HCEC 1CT (cell line): ENCODE measurements around the gene CEP85.
A peak's percentile ranks its signal among the peaks of the same experiment; 100 is the strongest.
"Not testable (repeated sequence)": the region's sequence is repeated elsewhere in the genome, so short reads cannot be mapped to it uniquely, and the experiment has no call there.

ENCODE experiments used
- DNase-seq: peaks from one replicate; pipeline ENCODE4 v3.0.0-alpha.2; 2017

CEP85 gene

DNA sequence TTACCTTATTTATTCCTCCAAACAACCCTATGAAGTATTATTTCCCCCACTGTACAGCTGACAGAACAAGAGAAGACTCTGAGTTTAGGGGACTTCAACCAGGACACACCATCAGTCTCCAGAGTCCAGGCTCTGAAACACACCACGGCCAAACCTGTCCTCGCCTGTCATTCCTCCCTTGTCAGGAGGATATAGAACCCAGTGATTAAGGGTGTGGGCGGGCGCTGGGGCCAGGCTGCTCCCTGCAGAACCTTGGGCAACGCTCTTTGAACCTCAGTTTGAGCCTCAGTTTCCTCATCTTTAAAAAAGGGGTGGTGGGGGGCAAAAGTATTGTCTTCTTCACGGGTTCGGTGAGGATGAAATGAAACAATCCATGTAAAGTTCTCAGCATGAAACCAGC is 9.4 kb upstream of the CEP85 start:
- no peak for DNase-seq

- no peak for DNase-seq
Measured at GRCh38 chr1:26225033-26225831, 8.8 kb upstream of the CEP85 start.

DNA sequence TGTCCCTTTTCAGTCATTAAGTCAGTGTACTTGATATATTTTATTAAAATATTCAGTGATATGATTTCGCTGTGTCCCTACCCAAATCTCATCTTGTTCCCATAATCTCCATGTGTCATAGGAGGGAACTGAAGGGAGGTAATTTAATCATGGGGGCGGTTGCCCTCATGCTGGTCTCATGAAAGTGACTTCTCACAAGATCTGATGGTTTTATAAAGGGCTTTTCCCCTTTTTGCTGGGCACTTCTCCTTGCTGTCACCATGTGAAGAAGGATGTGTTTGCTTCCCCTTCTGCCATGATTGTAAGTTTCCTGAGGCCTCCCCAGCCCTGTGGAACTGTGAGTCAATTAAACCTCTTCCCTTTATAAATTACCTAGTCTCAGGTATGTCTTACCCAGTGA is 3.3 kb upstream of the CEP85 start:
- not testable (repeated sequence) for DNase-seq

- DNase-seq, result peak; percentile 11
Measured at GRCh38 chr1:26234644-26235370, 807 bp downstream of the CEP85 start.

DNA sequence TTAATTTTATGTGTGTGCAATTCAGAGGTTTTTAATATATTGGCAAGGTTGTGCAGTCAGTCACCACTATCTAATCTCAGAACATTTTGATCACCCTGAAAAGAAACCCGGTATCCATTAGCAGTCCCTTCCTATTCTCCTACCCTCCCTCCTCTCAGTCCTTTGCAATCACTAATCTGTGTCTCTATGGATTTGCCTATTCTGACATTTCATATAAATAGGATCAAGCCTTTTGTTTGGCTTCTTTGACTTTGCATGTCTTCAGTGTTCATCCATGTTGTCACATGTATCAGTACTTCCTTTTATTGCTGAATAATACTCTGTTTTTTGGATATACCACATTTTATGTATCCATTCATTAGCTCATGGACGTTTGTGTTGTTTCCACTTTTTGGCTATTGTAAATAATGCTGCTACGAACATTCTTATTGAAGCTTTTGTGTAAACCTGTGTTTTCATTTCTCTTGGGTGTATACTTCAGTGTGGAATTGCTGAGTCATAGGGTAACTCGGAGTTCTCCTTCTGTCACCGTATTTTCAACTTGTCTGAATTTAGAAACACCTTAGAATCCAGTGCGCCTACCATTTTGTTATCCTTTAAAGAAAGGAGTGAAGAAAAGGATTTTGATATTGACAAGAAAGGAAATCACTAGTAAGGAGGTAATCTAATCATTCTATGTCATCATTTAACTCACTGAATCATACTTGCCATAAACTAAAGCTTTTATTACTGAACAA is 3.4 kb downstream of the CEP85 start:
- DNase-seq, result no peak

DNA sequence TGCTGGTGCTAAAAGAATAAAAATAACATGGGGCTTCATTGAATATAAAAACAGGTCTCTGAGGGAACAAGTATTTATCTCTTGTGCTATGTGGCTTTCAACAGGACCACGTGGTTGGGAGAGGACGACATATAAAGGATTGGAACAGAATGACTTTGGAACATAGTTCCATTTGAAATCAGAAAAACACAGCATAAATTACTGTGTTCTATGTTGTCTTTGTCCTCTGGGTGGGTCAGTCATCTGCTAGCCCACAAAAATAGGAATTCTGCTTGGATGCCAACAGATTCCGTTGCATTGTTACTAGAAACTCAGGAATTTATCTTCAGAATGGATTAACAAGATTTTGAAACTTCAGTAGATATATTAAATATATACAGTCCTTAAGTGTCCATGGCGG is 5.9 kb downstream of the CEP85 start:
- DNase-seq, result no peak

DNA sequence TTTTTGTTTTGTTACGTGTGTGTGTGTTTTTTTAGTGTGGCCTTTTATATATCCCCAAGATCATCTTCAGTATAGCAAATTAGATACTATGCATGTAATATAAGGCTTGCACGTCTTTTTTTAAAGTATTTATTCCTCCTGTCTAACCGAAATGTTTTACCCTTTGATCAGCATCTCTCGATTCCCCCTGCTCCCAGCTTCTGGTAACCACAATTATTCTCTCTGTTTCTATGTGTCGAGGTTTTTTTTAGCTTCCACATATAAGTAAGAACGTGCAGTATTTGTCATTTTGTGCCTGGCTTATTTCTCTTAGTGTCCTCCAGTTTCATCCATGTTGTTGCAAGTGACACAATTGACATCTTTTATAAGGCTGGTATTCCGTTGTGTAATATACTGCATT is 18.7 kb downstream of the CEP85 start:
- no peak for DNase-seq

DNA sequence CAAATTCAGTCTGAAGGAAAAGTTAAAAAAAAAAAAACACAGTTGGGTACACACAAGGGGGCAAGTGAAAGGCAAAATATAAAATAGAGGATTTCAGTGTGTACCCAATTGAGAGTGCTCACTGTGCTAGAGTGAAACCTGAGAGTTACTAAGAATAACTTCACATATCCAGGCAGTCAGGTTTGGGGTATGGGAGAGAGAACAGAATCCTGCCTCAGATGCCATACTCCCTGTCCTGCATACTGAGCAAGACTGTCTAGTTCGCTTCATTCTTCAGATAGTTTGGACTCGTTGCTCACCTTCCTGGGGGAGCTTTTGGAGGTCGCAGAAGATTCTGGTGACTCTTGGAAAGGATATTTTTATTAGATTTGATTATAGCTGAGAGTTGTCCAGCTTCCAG is 20.4 kb downstream of the CEP85 start:
- no peak for DNase-seq

- DNase-seq, result no peak
Measured at GRCh38 chr1:26257222-26257621, 23.2 kb downstream of the CEP85 start.

- no peak for DNase-seq
Measured at GRCh38 chr1:26259005-26259404, 25.0 kb downstream of the CEP85 start.

DNA sequence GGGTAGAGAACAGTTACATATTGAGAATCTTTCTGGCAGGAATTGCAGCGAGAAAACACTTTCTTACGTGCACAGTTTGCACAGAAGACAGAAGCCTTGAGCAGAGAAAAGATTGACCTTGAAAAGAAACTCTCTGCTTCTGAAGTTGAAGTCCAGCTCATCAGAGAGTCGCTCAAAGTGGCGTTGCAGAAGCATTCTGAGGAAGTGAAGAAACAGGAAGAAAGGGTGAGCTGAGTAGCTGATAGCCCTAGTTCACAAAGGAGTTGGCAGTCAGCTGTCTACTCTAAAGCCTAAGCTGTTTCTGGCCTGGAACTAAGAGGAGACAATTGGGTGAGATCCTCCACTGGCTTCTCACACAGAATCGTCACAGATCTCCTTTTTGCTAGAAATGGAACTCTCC is 25.6 kb downstream of the CEP85 start:
- no peak for DNase-seq

DNA sequence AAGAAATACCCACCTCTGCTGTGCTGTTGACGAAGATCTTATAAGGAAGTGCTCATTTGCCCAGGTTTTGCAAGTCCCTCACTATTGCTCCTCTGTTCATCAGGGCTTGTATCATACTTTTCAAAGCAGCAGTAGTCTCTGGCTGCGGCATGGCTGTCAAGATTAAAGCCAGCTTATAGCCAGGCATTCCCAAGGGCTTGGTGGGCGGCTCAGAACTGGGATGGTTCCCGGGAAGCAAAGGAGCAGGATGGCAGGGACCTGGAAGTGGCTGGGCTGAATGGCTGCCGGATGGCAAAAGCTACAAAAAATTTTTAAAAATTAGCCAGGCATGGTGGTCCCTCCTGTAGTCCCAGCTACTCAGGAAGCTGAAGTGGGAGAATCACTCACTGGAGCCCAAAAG is 29.2 kb downstream of the CEP85 start:
- no peak for DNase-seq

- DNase-seq, result no peak
Measured at GRCh38 chr1:26265405-26265804, 31.4 kb downstream of the CEP85 start.

GRCh38 chr1:26268290-26269197 is 34.5 kb downstream of the CEP85 start:
- no peak for DNase-seq

DNA sequence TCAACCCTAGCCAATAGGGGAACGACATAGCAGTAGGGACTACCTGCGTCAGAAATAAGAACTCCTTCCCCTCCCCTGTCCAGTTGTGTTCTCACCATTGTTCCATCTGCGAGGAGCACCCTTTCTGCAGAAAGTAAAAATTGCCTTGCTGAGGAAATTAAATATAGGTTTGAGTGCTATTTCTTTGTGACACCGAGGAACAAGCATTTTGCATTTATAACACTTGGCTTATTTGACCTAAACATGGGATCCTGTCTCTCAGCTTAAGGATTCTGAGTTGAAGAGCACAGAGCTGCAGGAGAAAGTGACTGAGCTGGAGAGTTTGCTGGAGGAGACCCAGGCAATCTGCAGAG is 35.2 kb downstream of the CEP85 start:
- no peak for DNase-seq

GRCh38 chr1:26274801-26275425 is 40.9 kb downstream of the CEP85 start:
- DNase-seq, result peak; percentile 74

- peak; percentile 88 for DNase-seq
Measured at GRCh38 chr1:26275580-26276431, 41.8 kb downstream of the CEP85 start.

DNA sequence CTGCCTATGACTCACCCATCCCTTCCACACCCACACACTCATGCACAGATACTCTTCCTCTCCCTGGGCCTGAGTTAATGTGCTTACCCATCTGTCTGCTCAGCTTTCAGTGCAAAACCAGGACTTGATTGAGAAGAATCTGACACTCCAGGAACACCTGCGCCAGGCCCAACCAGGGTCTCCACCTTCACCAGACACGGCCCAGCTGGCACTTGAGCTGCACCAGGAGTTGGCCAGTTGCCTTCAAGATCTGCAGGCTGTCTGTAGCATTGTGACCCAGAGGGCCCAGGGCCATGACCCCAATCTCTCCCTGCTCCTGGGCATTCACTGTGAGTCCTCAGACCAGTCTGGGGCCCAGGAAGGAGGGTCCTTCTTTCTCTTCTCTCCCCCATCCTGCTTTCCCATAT is 42.4 kb downstream of the CEP85 start:
- no peak for DNase-seq

DNA sequence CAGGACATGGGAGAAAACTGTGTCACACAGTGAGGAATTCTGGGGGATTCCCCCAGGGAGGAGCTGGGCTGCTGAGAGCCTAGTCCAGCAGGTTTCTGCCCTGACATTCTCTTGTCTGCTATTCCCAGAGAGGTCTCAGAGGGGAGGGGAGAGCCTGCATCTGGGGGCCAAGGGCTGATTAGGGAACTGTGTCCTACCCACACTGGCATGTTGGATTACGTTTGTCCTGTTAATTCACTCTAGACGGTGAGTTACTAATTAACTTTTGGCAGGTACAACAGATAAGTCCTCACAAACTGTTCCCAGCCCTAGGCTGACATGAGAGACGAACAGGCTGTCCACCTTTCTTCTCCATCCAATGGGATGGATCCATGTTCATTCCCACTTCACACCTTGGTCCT is 43.3 kb downstream of the CEP85 start:
- no peak for DNase-seq

DNA sequence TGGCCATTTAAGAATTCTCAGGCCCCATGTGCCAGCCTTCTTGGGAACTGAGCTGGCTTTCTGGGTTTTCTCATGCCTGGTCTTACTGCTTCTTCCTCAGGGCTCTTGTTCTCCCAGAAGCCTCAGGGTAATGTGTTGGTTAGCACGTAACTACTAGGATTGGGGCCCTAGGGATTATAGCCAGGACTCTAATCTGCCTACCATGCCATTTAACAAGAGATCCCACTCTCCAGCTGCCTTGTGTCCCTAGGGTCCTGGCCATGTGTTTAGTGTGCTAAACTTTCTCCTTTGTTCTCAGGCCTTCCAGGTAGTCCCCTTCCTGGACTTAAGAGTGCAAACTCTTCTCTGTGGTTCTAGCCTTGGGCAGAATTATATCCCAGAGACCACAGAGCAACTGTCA is 43.7 kb downstream of the CEP85 start:
- DNase-seq, result no peak

GRCh38 chr1:26278303-26278702 is 44.3 kb downstream of the CEP85 start:
- no peak for DNase-seq
